Testis (tissue), 2 donors: Measurements from ENCODE around the gene IGSF8.

Experiments used
- CTCF ChIP-seq, 3 experiments: fragments of 450-650 bp in 2 of 3; fragments of 200-600 bp in 1 of 3; sonication (generic) in 1 of 3; IDR thresholded peaks; one replicate each; pipeline ENCODE4 v1.5.1; 2016 to 2019; ENCODE audit warnings: antibody characterized with exemption in 3 of 3, mild to moderate bottlenecking in 2 of 3, moderate library complexity in 1 of 3
- POLR2A ChIP-seq: fragments of 450-650 bp; IDR thresholded peaks from one replicate; pipeline ENCODE4 v1.6.1; 2017; ENCODE audit warnings: antibody characterized with exemption, mild to moderate bottlenecking, moderate library complexity

- TF ChIP-seq CTCF (IDR thresholded peaks at IDR 0.05), result no peak
- TF ChIP-seq POLR2A, result no peak
Observed at GRCh38 chr1:160093624-160094290, 4.7 kb downstream of the IGSF8 start.
